T-cell (primary cell): ENCODE data around the gene NUDT5. TPM values are rescaled to one million over a fixed set of nuclear protein-coding genes. Genes with fewer than 3 reads are reported as not detected.

Source experiments
- ATAC-seq, 4 experiments: fragments of 200-7000 bp in 3 of 4; fragments of 150-1000 bp in 1 of 4; cut with Tn5 transposase; replicated peaks in 1 of 4; 1 replicate in 3 of 4; 2 replicates in 1 of 4; pipeline ENCODE4 v1.10.0; 2021; ENCODE audit warnings: moderate library complexity in 3 of 4, mild to moderate bottlenecking in 2 of 4, moderate number of reproducible peaks in 1 of 4
- CTCF ChIA-PET, 2 donors: fragments of 300-600 bp; sonication (Branson Sonifier 250); formaldehyde crosslinking; loops; one replicate each; lab custom pipeline; 2022; ENCODE audit warnings: antibody characterized with exemption in 2 of 2; lab: Charles Lee
- POLR2A ChIA-PET, 2 donors: fragments of 300-600 bp; sonication (Branson Sonifier 250); formaldehyde crosslinking; loops; one replicate each; lab custom pipeline; 2022; ENCODE audit warnings: antibody characterized with exemption in 2 of 2; lab: Charles Lee
- DNase-seq, 35 experiments: peaks; one replicate each; pipeline versions ENCODE4 v3.0.0 to v3.0.0-alpha.2; 2013 to 2023
- H3K27ac ChIP-seq: one replicate; pipeline ENCODE4 v1.5.1; 2013; ENCODE audit warnings: low read length
- H3K27me3 ChIP-seq, 2 experiments: replicated peaks in 1 of 2; 1 replicate in 1 of 2; 2 replicates in 1 of 2; pipeline versions ENCODE4 v1.6.1 to v1.7.0; 2013; ENCODE audit warnings: low read length in 1 of 2, mixed read lengths in 1 of 2; ENCODE audit not compliant: control insufficient read depth in 2 of 2, insufficient read depth in 2 of 2; ENCODE audit errors: extremely low read depth in 1 of 2
- H3K36me3 ChIP-seq, 2 donors: 1 replicate in 1 of 2; 2 replicates in 1 of 2; pipeline versions ENCODE4 v1.6.1 to v1.7.0; 2013; ENCODE audit warnings: low read length in 1 of 2; ENCODE audit not compliant: control insufficient read depth in 2 of 2, insufficient read depth in 1 of 2; ENCODE audit errors: extremely low read depth in 1 of 2
- H3K4me1 ChIP-seq, 2 experiments: 1 replicate in 1 of 2; 2 replicates in 1 of 2; pipeline versions ENCODE4 v1.6.1 to v1.7.0; 2013; ENCODE audit warnings: low read length in 2 of 2, mixed read lengths in 1 of 2; ENCODE audit not compliant: insufficient read depth in 2 of 2, control insufficient read depth in 1 of 2; ENCODE audit errors: extremely low read depth in 1 of 2
- H3K4me3 ChIP-seq, 2 donors: 1 replicate in 1 of 2; 2 replicates in 1 of 2; pipeline versions ENCODE4 v1.5.1 to v1.7.0; 2013; ENCODE audit warnings: mild to moderate bottlenecking in 2 of 2, low read length in 1 of 2, moderate library complexity in 1 of 2; ENCODE audit not compliant: control insufficient read depth in 1 of 2; ENCODE audit errors: extremely low read depth in 1 of 2
- H3K9me3 ChIP-seq: 2 replicates; pipeline ENCODE4 v1.7.0; 2013
- H3K27ac Mint-ChIP-seq, 2 donors: one replicate each; pipeline ENCODE4 v1.8.0; 2020 to 2021; ENCODE audit warnings: mild to moderate bottlenecking in 2 of 2, mixed read lengths in 2 of 2
- H3K27me3 Mint-ChIP-seq, 2 donors: one replicate each; pipeline ENCODE4 v1.8.0; 2021 to 2022; ENCODE audit warnings: mixed read lengths in 2 of 2
- H3K36me3 Mint-ChIP-seq: one replicate; pipeline ENCODE4 v1.8.0; 2021; ENCODE audit warnings: mixed read lengths
- H3K4me1 Mint-ChIP-seq, 3 donors: one replicate each; pipeline ENCODE4 v1.8.0; 2020 to 2022; ENCODE audit warnings: mixed read lengths in 3 of 3, mild to moderate bottlenecking in 1 of 3
- H3K4me3 Mint-ChIP-seq, 3 donors: one replicate each; pipeline ENCODE4 v1.8.0; 2020 to 2022; ENCODE audit warnings: mild to moderate bottlenecking in 3 of 3, mixed read lengths in 3 of 3, moderate library complexity in 3 of 3
- H3K9me3 Mint-ChIP-seq, 3 donors: one replicate each; pipeline ENCODE4 v1.8.0; 2020 to 2022; ENCODE audit warnings: mixed read lengths in 3 of 3
- WGBS: methylation state at CpG from one replicate; pipeline ENCODE4 v1.1.5; 2013; ENCODE audit warnings: missing lambda C conversion rate; ENCODE audit not compliant: insufficient coverage; 5-methylcytosine and 5-hydroxymethylcytosine counted together
- total RNA-seq, 35 experiments: library from RNA in 6 of 35; stranded (reverse) in 6 of 35; fragments of 120-200 nt in 1 of 35; gene quantifications; one replicate each; pipeline versions ENCODE4 v1.2.1 to v1.2.4 and lab custom pipeline; 2013 to 2026

NUDT5 gene
- total RNA-seq, 5 donors from 2014 or later (not counting 1 experiment from before 2014, with no cell fraction given) = 32.1 to 54.0 (median 50.3) TPM

GRCh38 chr10:12221323-12222298 lies 25.9 kb upstream of the NUDT5 start:
- CTCF ChIA-PET = no interaction called here
- peak overlapping the region in 1 of 2 donors; percentile 66 for H3K27ac Mint-ChIP-seq
- Histone ChIP-seq H3K9me3 (no peaks in the 10 kb centered on the region), H3K4me1 (no peaks in the 10 kb centered on the region), H3K36me3 (peaks cover 5 to 46% of the 10 kb centered on the region in 2 donors), H3K4me3 (no peak overlapping the region), H3K27ac (no peak overlapping the region), H3K27me3 (no peaks in the 10 kb centered on the region)
- POLR2A ChIA-PET = interaction anchor here in 1 of 2 donors (0.7 kb wide), 1 partner anchor 23 kb away, joined by 3 read pairs; no protein-coding TSS in a partner anchor
- 86% methylated on average over 3 of the region's 10 CpGs for WGBS
- H3K4me3 Mint-ChIP-seq = no peak overlapping the region
- peaks cover 0 to 8% (median 4%) of the 10 kb centered on the region in 3 donors for H3K4me1 Mint-ChIP-seq
- H3K27me3 Mint-ChIP-seq = no peaks in the 10 kb centered on the region
- peaks cover 51% of the 10 kb centered on the region for H3K36me3 Mint-ChIP-seq
- H3K9me3 Mint-ChIP-seq = no peaks in the 10 kb centered on the region
- no peak for ATAC-seq
- DNase-seq = no peak

GRCh38 chr10:12218991-12219390 lies 23.3 kb upstream of the NUDT5 start:
- H3K36me3 ChIP-seq = peaks cover 5 to 47% of the 10 kb centered on the region in 2 donors

GRCh38 chr10:12214763-12215218 lies 19.1 kb upstream of the NUDT5 start:
- H3K27me3 Mint-ChIP-seq = no peaks in the 10 kb centered on the region
- H3K9me3 Mint-ChIP-seq = no peaks in the 10 kb centered on the region
- H3K4me3 Mint-ChIP-seq = peak overlapping the region; percentile 33 to 67 (median 45)
- Histone ChIP-seq H3K27me3 (no peaks in the 10 kb centered on the region), H3K4me3 (peak overlapping the region in 1 of 2 donors; percentile 1), H3K4me1 (no peaks in the 10 kb centered on the region), H3K27ac (no peak overlapping the region), H3K9me3 (no peaks in the 10 kb centered on the region), H3K36me3 (peaks cover 0 to 62% of the 10 kb centered on the region in 2 donors)
- peak overlapping the region; percentile 80 to 86 for H3K27ac Mint-ChIP-seq
- H3K36me3 Mint-ChIP-seq = peaks cover 48% of the 10 kb centered on the region
- ATAC-seq = peak in 2 of 4 experiments; percentile 11 to 40
- ChIA-PET CTCF (interaction anchor here (0.5 to 5.4 kb wide), 29 partner anchors 10 to 884 kb away, joined by 3 to 65 read pairs (median 4); partner anchors contain the start of genes CDC123 (in 2 of the 2), NUDT5 (in 2 of the 2) and OPTN (in 1 of the 2)), POLR2A (no interaction called here)
- H3K4me1 Mint-ChIP-seq = peaks cover 14 to 24% (median 20%) of the 10 kb centered on the region in 3 donors
- WGBS = no CpG with 5 or more reads among the region's 6 CpGs
- DNase-seq = peak in 22 of 35 experiments; percentile 7 to 77 (median 32)

More at GRCh38 chr10:12218991-12219390, 23.3 kb upstream of the NUDT5 start:
- Histone ChIP-seq H3K4me1 (no peaks in the 10 kb centered on the region), H3K27me3 (no peaks in the 10 kb centered on the region), H3K27ac (no peak overlapping the region), H3K9me3 (no peaks in the 10 kb centered on the region), H3K4me3 (no peak overlapping the region)
- DNase-seq = no peak
- H3K4me1 Mint-ChIP-seq = peaks cover 13 to 23% (median 23%) of the 10 kb centered on the region in 3 donors
- 97% methylated on average over 7 of the region's 8 CpGs for WGBS
- ATAC-seq = no peak
- H3K36me3 Mint-ChIP-seq = peaks cover 42% of the 10 kb centered on the region
- ChIA-PET POLR2A (interaction anchor here in 1 of 2 donors (1.1 kb wide), 1 partner anchor 231 kb away, joined by 3 read pairs; no protein-coding TSS in a partner anchor), CTCF (no interaction called here)
- no peak overlapping the region for H3K27ac Mint-ChIP-seq
- no peaks in the 10 kb centered on the region for H3K27me3 Mint-ChIP-seq
- no peak overlapping the region for H3K4me3 Mint-ChIP-seq
- no peaks in the 10 kb centered on the region for H3K9me3 Mint-ChIP-seq

GRCh38 chr10:12214093-12214492 lies 18.4 kb upstream of the NUDT5 start:
- H3K27me3 Mint-ChIP-seq = no peaks in the 10 kb centered on the region
- Histone ChIP-seq H3K36me3 (peaks cover 0 to 65% of the 10 kb centered on the region in 2 donors), H3K27ac (no peak overlapping the region), H3K4me1 (no peaks in the 10 kb centered on the region), H3K4me3 (no peak overlapping the region), H3K27me3 (no peaks in the 10 kb centered on the region), H3K9me3 (no peaks in the 10 kb centered on the region)
- peaks cover 49% of the 10 kb centered on the region for H3K36me3 Mint-ChIP-seq
- WGBS = no CpG with 5 or more reads among the region's 4 CpGs
- POLR2A ChIA-PET = no interaction called here
- CTCF ChIA-PET = interaction anchor here (0.6 to 5.4 kb wide), 18 partner anchors 10 to 497 kb away, joined by 3 to 65 read pairs (median 4); partner anchors contain the start of genes CDC123 (in 2 of the 2) and NUDT5 (in 2 of the 2)
- H3K4me3 Mint-ChIP-seq = no peak overlapping the region
- DNase-seq = no peak
- H3K4me1 Mint-ChIP-seq = peaks cover 14 to 25% (median 21%) of the 10 kb centered on the region in 3 donors
- no peaks in the 10 kb centered on the region for H3K9me3 Mint-ChIP-seq
- H3K27ac Mint-ChIP-seq = peak overlapping the region in 1 of 2 donors; percentile 65
- no peak for ATAC-seq

- Histone ChIP-seq H3K27ac (no peak overlapping the region), H3K27me3 (no peaks in the 10 kb centered on the region), H3K4me3 (no peak overlapping the region), H3K9me3 (no peaks in the 10 kb centered on the region), H3K36me3 (peaks cover 0 to 63% of the 10 kb centered on the region in 2 donors), H3K4me1 (no peaks in the 10 kb centered on the region)
- ChIA-PET POLR2A (no interaction called here), CTCF (interaction anchor here (1.6 to 5.4 kb wide), 5 partner anchors 18 to 497 kb away, joined by 5 to 65 read pairs (median 13); partner anchors contain the start of genes CDC123 (in 2 of the 2) and NUDT5 (in 2 of the 2))
- H3K27ac Mint-ChIP-seq = no peak overlapping the region
- H3K36me3 Mint-ChIP-seq = peaks cover 49% of the 10 kb centered on the region
- no peaks in the 10 kb centered on the region for H3K27me3 Mint-ChIP-seq
- no peaks in the 10 kb centered on the region for H3K9me3 Mint-ChIP-seq
- no peak for DNase-seq
- H3K4me3 Mint-ChIP-seq = no peak overlapping the region
- ATAC-seq = no peak
- WGBS = no CpG with 5 or more reads among the region's 3 CpGs
- peaks cover 14 to 30% (median 25%) of the 10 kb centered on the region in 3 donors for H3K4me1 Mint-ChIP-seq
These were observed 17.9 kb upstream of the NUDT5 start for GRCh38 chr10:12213621-12214020.

- DNase-seq (no peak), ATAC-seq (no peak)
- Mint-ChIP-seq H3K4me1 (peaks cover 15 to 37% (median 31%) of the 10 kb centered on the region in 3 donors), H3K9me3 (no peaks in the 10 kb centered on the region), H3K36me3 (peaks cover 56% of the 10 kb centered on the region), H3K4me3 (no peak overlapping the region), H3K27ac (no peak overlapping the region), H3K27me3 (no peaks in the 10 kb centered on the region)
- no peaks in the 10 kb centered on the region for H3K27me3 ChIP-seq
- peaks cover 0 to 64% of the 10 kb centered on the region in 2 donors for H3K36me3 ChIP-seq
- H3K4me1 ChIP-seq = no peaks in the 10 kb centered on the region
- H3K4me3 ChIP-seq = no peak overlapping the region
- no peak overlapping the region for H3K27ac ChIP-seq
- H3K9me3 ChIP-seq = no peaks in the 10 kb centered on the region
- ChIA-PET CTCF (interaction anchor here (1.4 to 1.7 kb wide), 3 partner anchors 11 to 444 kb away, joined by 5 to 6 read pairs (median 5); no protein-coding TSS in a partner anchor), POLR2A (no interaction called here)
- no CpG with 5 or more reads among the region's 3 CpGs for WGBS
These were observed 16.8 kb upstream of the NUDT5 start for GRCh38 chr10:12212454-12212853.
